ENCODE results near the gene RAI14.

- TF ChIP-seq POLR2A (IDR thresholded peaks at IDR 0.05) (no peak), CTCF (IDR thresholded peaks at IDR 0.05) (no peak)
These were observed 1.3 kb downstream of the RAI14 start for GRCh38 chr5:34657274-34657921.

Measured in lower leg skin (tissue), 3 donors.